CD4-positive, alpha-beta T cell treated with Interleukin-4 for 4 hours (primary cell): ENCODE data around the gene NEB.
"Not testable (repeated sequence)": the region's sequence is repeated elsewhere in the genome, so short reads cannot be mapped to it uniquely, and the experiment has no call there.

ENCODE experiments used
- DNase-seq: peaks from one replicate; pipeline ENCODE4 v3.0.0-alpha.2; 2020

The NEB gene

DNA sequence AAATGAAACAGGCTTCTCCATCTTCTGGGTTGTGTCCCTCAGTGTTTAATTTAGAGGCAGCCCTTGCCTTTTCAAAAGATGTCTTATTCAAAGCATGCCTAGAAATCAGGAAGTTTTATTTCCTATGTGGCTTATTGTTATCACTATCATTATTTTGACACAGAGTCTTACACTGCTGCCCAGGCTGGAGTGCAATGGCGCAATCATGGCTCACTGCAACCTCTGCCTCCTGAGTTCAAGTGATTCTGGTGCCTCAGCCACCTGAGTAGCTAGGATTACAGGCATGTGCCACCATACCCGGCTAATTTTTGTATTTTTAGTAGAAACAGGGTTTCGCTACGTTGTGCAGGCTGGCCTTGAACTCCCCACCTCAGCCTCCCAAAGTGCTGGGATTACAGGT lies 87.8 kb downstream of the NEB start:
- not testable (repeated sequence) for DNase-seq

DNA sequence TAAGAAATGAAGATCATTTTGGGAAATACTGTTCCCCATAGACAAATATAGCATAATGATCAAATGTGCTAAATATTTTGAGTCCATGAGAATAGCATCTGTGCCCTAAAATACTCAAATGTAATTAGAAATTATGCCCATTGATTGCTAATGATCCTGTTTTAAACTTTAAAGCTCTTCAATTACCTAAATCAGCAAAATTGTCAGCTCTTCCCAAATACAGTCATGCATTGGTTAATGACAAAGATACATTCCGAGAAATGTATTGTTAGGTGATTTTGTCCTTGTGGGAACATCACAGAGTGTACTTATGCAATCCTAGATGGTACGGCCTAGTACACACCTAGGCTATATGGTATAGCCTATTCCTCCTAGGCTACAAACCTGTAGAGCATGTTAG lies 89.7 kb downstream of the NEB start:
- DNase-seq = no peak

DNA sequence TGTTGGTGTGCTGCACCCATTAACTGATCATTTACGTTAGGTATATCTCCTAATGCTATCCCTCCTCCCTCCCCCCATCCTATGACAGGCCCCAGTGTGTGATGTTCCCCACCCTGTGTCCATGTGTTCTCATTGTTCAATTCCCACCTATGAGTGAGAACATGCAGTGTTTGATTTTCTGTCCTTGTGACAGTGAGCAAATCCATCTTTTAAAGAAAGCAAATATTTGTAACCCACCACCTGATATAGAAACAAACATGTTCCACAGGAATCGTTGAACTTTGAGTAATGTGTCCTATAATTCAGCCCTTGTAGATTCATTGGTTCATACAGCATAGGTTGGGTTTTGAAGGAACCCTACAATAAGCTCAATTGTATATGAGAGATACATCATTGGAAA lies 92.4 kb downstream of the NEB start:
- not testable (repeated sequence) for DNase-seq

DNA sequence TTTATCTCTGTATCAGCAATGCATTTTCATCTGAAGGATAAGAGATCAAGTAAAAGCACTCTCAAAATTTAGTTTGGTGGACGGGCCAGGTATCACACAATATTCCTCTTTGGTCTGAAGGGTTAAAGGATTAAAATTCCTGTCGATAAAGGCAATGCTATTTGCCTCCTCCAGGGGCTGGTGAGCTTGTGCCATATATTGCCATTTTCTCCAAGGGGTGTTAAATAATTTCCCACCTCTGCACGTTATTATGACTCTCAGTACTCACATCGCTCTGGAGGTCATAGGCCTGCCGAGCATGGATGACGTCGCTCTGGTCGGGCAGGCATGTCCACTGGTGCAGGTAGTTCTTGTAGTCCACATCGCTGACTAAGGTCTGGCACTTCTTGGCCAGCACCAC lies 94.2 kb downstream of the NEB start:
- no peak for DNase-seq

DNA sequence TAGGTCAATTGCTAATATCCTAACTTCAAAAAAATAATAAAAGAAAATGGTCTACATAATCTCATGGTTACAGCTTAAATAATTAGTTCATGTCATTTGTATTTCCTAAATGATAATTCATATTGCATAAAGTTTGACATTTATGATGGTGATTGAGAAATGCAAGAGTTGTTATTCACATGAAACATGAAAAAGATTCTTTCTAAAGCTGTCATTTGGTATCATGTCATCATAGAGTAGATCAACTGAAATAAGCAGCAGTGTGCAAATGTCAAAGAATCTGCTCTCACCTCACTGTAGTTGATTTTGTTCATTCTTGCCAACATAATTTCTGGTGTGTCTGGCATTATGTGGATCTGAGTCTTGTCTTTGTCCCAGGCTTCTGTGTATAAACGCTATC lies 95.3 kb downstream of the NEB start:
- no peak for DNase-seq

DNA sequence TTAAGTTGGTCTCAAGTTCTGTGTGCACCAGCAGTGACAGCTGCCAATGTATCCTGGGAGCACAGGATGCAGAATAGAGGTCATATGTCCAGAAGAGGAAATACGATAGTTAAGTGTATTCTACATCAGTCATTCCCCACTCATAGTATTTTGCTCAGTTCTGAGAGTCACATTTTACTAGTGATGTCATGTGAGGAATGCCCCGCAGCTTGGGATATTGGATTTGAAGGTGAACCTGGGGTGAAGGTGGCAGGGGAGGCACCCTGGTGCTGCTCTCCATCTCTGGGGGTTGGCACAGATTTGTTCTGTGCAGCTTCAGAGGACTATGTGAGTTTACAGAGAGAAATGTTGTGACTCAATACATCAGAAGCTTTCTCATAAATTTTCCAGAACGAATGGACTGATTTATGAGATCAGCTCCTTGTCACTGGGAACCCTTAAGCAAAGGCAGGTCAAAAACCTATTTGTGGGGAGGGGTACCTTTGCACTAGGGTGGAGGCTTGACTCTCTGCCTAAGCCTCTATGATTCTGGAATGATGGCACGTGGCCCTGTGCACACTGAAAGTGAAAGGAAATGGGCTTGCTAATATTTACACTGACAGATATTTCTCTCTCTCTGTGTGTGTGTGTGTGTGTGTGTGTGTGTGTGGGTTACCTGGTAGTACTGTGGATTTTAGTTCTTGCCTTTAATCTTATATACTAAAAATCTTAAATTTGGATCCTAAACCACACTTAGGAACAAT lies 95.9 kb downstream of the NEB start:
- peak; percentile 67 for DNase-seq

DNA sequence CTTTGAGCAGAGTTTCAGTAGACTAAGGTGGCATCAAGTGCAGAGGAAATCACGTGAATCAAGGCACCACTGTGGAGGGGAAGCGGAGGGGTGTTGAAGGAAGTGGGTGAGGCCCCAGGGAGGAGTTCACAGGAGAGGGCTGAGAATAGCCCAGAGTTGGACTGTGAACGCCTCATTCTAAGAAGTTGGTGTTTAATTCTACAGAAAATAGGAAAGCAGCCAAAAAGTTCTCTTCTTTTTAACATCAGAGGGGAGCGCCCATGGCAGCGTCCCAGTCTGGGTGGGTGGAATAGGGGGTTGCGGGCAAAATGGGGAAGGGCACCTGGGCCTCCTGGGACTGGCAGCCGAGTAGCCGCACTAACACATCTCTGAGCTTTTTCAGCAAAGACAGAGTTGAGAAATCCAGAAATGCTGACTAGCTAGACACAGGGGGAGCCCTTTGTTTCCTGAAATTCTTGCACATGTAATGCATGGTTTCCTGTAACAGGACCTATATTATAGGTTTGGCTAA lies 97.0 kb downstream of the NEB start:
- peak; percentile 77 for DNase-seq

DNA sequence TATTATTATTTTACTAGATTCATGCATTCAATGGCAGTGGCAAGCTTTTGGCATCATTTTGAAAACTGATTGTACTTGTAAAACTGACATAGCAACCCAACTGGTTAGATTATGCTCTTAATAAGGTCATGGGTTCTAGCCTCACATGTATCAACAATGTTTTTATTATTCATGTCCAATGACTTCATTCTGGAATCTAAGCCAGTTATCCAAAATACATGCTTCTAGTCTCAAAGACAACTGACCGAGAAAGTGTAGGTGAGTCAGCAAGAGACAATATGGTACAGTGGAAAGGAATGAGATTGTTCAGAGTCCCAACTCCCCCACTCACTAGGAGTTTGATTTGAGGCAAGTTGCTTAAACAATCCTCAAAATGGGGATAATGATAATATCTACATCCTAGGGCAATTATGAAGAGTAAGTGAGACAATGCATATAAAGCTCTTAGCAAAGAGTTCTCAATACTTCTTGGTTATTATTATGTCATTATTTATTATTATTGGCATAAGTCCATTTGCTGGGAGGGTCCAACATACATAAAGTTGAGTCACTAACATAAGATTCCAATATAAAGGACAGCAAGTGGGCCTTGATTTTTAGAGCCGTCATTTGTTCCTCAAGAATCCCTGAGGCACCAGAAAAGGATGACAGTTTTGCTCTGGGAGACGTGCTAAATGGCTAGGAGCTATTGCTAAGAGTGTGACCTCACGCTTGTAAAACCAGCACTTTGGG lies 99.4 kb downstream of the NEB start:
- no peak for DNase-seq

DNA sequence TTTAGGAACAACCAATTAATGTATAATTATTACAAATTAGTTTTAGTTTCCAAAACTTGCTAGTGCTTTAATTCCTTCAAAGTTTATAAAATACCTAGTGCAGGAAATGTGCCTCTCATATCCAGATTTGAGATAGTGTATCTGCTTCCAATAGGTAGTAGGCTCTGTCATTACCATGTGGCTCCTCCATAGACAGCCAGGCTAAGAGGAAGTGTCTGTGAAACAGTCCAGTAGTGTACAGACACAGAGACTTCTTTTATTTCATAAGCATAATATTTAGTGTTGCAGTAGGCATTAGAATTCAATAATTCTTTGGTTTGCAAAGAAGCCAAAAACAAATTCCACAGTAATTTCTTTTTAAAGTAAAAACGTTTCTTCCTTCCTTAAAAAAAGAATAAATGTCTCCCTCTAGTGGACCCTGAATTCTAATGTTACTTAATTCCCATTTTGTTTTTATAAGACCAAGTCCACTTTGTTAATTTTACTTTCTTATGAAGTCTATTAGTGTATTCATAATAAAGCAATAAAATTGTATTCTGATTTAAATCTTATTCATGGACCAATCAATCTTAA lies 101.2 kb downstream of the NEB start:
- DNase-seq = peak; percentile 26

DNA sequence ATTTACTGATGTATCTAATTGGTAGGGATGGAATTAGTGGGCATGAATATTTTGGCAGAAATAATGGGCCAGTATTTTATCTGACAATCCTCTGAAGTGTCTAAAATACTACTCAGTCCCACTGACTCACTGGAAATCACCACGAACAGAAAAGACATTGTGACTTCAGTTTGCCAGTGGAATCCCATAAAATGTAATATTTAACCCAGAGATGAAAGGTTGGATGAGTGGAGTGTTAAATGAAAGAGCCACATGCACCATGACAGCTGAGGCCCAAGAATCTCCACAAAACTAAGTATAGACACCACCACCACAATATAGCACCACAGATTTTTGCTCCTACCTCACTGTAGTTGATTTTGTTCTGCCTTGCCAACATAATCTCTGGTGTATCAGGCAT lies 103.9 kb downstream of the NEB start:
- no peak for DNase-seq

DNA sequence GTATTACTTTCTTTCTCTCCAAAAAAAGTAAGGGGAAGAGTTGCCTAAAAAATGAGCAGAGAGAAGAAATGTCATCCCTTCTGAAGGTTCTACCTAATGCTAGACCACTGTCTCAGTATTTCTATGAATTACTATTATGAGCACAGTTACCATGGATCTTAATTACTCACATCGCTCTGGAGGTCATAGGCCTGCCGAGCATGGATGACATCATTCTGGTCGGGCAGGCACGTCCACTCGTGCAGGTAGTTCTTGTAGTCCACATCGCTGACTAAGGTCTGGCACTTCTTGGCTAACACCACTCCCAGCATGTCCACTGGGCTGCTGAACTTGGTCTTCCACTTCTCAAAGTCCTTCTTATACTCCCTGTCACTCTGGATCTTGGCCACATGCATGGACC lies 106.9 kb downstream of the NEB start:
- DNase-seq = no peak

DNA sequence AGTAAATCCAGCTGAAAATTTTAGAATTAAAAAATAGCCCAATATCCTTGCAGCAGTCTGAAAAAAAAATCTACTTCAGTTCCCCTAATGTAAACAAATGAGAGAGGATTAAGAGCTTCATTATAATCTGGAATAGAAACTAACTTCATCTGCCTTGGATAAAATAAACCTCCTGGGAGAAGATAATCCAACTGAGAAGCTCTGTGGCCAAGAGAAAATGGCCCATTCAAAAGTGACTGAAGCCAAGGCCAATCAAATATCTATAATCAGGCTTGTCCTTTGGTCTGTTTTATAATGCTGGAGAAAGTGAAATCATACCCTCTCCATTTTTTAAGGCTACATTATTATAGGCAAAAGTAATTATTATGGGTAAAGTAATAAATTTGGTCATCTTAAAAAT lies 110.0 kb downstream of the NEB start:
- DNase-seq = no peak

DNA sequence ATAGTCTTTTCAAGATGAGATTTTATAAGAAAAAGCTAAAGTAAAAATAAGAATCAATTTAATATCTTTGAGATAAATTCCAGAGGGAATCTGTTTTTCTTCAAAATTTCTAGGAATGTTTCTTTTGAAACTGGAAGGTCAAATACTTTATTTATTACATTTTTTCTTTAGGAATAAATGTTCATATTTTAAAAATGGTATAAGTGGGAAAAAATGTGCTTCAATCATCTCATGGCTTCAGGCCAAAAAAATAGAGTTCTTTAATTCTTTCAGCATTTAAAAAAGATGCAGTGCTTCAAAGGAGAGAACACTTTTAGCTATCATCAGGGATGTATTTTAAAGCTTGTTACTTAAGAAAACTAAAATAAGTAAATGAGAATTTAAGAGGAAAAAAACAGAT lies 110.6 kb downstream of the NEB start:
- DNase-seq = no peak

DNA sequence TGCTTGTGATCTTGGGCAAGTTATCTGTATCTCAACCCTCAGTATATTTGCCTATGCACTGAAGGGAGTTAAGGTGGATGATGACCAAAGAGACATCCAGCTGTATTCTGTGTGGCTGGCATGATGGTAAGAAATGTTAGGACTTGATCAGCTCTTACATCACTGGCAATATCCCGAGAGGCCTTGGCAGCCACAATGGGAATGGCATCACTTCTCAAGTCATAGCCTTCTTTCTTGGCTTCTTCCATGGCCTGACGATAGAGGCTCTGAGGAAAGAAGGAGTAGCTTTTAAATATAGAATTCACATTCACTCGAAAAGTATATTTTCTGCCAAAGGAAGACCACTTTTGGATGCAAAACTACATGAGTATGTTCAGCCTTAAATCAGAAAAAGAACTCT lies 113.5 kb downstream of the NEB start:
- DNase-seq = no peak

DNA sequence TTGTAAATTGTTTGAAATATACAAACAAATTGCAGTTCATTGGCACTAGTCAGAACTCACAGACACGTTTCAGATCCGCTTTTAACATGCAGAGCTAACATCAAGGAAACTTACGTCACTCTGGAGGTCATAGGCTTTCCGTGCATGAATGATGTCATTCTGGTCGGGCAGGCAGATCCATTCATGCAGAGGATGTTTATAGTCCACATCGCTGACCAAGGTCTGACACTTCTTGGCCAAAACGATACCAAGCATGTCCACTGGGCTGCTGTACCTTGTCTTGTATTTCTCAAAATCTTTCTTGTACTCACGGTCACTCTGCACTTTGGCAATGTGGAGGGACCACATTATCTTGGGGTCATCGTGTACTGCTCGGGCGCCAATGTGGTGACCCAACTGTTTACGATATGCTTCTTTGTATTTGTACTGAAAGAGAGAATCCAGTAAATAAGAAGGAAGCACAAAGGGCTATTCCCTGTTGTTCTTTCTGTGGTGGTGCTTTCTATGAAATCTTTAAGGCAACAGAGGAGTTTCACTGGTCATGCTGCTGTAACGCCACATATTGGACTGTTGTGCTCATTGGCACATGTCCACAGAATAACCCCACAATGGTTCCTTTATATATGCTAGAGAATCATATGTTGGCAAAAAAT lies 114.8 kb downstream of the NEB start:
- no peak for DNase-seq

DNA sequence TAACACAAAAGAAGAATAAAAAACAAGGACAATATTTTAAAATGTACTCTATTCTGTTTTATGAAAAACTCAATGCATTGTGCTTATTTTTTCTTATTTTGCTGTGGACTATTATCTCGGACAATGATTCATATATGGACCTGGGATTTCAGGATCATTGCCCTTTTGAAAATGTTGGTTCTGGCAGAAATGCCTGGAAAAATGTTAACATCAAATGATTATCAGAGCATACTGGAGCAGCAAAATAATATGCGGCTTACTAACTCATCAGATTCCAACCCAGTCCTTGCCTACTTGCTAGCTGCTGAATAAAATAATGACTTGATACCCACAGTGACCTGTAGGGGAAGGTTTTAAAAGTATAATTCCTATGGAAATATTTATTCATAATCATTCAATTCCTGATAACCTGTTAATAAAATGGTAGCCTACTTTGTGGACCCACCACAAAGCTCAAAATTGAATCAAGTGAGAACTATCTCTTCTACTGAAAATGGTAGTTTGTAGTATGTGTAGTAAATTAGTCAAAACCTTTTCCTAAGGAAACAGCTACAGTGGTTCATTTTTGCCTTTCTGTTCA lies 117.4 kb downstream of the NEB start:
- no peak for DNase-seq

DNA sequence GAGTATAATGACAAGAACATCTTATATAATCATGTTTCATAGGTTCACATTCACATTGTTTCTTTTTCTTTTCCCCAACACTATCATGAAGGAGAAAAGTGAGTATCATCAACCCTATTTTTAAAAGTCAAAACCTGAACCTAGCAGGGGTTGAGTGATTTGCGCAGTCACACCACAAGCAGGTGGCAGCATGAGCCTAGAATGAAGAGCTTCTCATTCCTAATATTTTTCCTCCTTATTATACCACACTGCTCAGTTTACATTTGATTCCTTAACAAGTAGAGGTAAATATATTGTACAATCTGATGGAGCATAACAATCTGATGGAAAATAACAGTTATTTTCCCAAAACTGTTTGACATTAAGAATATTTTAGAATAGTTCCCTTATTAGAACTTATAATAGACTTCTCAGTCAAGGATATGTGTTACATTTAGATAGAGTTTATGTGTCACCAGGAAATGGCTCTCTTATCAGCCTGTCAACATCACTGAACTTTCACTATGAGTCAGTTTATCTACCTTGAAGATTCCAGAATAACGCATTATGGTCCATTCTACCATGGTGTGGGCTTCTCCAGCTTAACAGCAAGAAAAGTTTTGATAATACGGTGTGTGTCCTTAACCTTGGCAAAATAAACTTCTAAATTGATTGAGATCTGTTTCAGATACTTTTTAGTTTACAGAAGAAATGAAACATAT lies 119.5 kb downstream of the NEB start:
- peak; percentile 13 for DNase-seq

DNA sequence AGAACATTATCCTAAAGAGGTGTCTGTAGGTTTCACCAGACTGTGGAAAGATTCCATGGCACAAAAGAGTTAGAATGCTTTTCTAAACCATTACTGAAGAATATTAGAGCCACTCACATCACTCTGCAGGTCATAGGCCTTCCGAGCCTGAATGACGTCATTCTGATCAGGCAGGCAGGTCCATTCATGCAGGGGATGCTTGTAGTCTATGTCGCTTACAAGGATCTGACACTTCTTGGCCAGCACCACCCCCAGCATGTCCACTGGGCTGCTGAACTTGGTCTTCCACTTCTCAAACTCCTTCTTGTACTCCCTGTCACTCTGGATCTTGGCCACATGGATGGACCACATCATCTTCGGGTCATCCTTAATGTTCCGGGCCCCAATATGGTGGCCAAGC lies 120.1 kb downstream of the NEB start:
- no peak for DNase-seq

DNA sequence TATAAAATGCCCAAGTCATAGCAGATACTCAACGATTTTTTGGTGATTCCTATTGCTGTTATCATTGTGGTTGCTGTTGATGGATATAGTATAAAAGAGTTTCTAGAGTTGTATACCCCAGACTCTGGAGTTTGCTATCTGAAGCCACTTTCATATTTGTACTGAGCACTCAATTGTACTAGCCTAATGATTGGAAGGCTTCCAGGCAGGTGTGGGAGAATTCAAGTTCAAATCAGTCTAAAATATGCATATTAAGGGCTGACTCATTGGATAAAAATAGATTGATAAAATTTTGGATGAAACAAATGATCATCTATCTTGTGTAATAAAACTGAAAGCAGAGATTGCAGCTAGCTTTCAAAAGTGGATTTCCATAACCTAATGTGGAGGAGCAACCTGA lies 122.9 kb downstream of the NEB start:
- DNase-seq = no peak

DNA sequence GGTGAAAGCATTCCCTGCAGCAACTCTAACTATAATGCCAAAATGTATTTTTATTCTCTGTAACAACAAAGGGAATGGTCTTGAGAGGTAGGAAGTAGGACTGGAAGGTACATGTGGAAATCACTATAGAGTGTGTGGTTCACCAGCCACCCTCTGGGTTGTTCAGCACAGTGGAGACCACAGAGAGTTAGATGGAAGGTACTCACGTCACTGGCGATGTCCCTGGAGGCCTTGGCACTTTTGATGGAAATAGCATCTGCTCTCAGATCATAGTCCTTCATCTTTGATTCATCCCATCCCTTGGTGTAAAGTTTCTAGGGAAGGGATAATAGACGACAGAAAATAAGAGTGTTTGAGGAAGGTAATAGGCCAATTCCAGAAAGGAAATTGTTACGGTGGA lies 124.0 kb downstream of the NEB start:
- no peak for DNase-seq

DNA sequence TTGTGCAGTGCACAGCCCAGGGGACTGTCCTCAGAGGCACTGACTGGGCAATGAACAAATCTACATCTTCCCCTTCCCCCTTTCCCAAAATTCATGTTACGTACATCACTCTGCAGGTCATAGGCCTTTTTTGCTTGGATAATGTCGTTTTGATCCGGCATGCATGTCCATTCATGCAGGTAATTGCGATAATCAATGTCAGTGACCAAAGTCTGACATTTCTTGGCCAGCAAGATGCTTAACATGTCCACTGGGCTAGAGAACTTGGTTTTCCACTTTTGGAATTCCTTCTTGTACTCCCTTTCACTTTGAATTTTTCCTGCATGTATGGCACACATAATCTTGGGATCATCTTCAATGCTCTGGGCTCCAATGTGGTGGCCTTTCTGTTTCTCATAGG lies 124.6 kb downstream of the NEB start:
- DNase-seq = no peak
